KOPT-K1 (cell line): ENCODE measurements around the gene TUBA1A.
"Not testable (repeated sequence)": the region's sequence is repeated elsewhere in the genome, so short reads cannot be mapped to it uniquely, and the experiment has no call there.

Source experiments
- H3K27ac ChIP-seq: fragments of 200-600 bp; sonication (generic); 2 replicates; pipeline ENCODE4 v1.5.1; 2016; ENCODE audit warnings: antibody characterized with exemption, mild to moderate bottlenecking, low read depth, low read length; ENCODE audit not compliant: poor library complexity, severe bottlenecking
- H3K36me3 ChIP-seq: fragments of 200-600 bp; sonication (generic); 2 replicates; pipeline ENCODE4 v1.5.1; 2017; ENCODE audit warnings: antibody characterized with exemption, mild to moderate bottlenecking, low read length, moderate library complexity; ENCODE audit not compliant: insufficient read depth
- H3K9me3 ChIP-seq: fragments of 200-600 bp; sonication (generic); 2 replicates; pipeline ENCODE4 v1.5.1; 2017; ENCODE audit warnings: antibody characterized with exemption, low read length, mild to moderate bottlenecking; ENCODE audit not compliant: insufficient read depth, poor library complexity, severe bottlenecking

TUBA1A gene

DNA sequence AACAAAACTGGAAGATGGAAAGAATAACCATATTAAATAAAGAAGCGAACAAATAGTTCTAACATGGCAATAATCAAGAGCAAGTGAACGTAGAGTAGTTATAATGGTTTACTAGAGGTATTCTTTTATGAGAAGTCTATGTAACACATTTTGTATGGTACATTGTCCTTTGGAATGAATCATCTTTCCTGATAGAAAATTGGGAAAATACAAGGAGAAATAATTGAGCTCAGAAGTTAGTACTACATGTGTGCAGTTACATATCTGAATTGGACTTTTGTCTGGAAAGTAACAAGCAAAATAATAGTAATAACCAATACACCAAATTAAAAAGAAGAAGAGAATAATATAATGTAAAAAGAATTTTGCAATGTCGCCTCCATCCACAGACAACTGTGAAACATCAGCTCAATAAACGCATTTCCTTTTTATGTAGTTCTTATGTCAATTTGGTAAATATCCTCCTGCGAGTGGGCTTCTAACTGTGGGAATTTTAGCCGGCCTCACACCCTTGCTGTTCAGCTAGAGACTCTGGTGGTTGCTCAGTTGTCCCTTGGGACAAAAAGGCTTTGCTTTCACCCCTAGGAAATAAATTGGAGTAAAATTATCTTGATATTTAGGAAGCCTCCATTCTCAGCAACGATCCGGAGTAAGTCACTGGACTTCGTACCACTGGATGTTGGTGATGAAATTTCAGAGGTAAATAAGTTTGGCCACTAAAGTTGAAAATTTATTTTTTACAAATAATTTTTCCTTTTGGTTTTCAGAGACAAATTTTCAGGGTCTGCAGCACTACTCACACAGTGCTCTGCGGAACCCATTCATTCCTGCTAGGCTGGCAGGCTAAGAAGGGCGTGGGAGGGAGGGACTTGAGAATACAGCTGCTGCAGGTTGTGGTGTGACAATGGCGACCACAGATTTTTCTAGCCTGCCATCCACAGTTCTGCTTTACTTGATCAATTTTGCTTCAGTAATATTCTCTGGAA, 1.1 kb upstream of the TUBA1A start:
- Histone ChIP-seq H3K27ac (peak overlapping the region; percentile 79), H3K36me3 (peaks cover 20% of the 10 kb centered on the region), H3K9me3 (no peaks in the 10 kb centered on the region)

GRCh38 chr12:49188201-49188915, 522 bp downstream of the TUBA1A start:
- Histone ChIP-seq H3K9me3 (no peaks in the 10 kb centered on the region), H3K36me3 (peaks cover 36% of the 10 kb centered on the region), H3K27ac (peak overlapping the region; percentile 79)

DNA sequence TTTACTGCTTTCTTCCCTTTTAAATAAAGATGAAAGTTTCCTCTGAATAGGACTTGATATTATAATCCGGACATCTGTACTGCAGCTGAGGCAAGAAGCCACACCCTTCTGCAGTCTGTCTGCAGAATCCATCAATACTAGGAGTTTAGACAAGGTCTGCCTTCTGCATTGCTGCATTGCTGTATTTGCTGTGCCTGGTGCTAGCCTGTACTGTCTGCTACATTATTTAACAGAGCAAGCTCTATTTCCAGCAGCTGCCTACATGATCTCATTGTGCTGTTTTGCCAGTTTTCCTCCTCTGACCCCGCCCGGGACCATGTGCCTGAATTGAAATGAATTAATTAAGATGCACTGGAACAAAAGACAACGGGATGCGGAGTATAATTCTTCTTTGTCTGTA, 1.7 kb downstream of the TUBA1A start:
- no peak overlapping the region for H3K27ac ChIP-seq
- no peaks in the 10 kb centered on the region for H3K9me3 ChIP-seq
- H3K36me3 ChIP-seq = peaks cover 36% of the 10 kb centered on the region

DNA sequence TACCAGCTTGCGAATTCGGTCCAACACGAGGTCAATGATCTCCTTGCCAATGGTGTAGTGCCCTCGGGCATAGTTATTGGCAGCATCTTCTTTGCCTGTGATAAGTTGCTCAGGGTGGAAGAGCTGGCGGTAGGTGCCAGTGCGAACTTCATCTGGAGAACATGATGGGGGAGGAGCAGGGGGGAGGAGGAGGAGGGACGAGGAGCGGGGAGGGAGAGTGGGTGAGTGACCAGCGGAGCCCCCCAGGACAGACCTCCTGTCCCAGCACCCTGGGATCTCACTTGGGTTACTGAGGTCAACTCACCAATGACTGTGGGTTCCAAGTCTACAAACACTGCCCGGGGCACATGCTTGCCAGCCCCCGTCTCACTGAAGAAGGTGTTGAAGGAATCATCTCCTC, 2.6 kb downstream of the TUBA1A start:
- not testable (repeated sequence) for H3K9me3 ChIP-seq, H3K27ac ChIP-seq
- peaks cover 36% of the 10 kb centered on the region for H3K36me3 ChIP-seq

- not testable (repeated sequence) for H3K9me3 ChIP-seq, H3K27ac ChIP-seq
- peaks cover 36% of the 10 kb centered on the region for H3K36me3 ChIP-seq
Measured at GRCh38 chr12:49184697-49185096, 4.2 kb downstream of the TUBA1A start.

DNA sequence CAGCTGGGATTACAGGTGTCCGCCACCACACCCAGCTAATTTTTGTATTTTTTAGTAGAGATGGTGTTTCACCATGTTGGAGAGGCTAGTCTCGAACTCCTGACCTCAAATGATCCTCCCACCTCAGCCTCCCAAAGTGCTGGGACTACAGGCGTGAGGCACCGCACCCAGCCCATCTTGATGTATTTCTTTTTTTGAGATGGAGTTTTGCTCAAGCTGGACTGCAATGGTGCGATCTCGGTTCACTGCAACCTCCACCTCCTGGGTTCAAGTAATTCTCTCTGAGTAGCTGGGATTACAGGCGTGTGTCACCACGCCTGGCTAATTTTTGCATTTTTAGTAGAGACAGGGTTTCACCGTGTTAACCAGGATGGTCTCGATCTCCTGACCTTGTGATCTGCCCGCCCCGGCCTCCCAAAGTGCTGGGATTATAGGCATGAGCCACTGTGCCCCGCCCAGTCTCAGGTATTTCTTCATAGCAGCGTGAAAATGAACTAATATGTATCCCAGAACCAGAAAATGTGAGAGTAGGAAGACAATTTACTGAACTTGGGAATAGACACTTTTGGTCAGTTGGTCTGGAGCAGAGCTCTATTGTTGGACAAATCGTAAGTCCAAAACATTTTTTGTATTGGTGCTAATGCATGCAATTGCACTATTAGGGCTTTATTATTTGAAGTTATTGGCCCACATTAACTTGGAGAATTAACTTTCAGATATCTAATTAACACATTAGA, 5.5 kb downstream of the TUBA1A start:
- H3K9me3 ChIP-seq, H3K27ac ChIP-seq: not testable (repeated sequence)
- peaks cover 36% of the 10 kb centered on the region for H3K36me3 ChIP-seq

GRCh38 chr12:49174218-49174617, 14.7 kb downstream of the TUBA1A start:
- Histone ChIP-seq H3K36me3 (no peaks in the 10 kb centered on the region), H3K27ac (no peak overlapping the region)

DNA sequence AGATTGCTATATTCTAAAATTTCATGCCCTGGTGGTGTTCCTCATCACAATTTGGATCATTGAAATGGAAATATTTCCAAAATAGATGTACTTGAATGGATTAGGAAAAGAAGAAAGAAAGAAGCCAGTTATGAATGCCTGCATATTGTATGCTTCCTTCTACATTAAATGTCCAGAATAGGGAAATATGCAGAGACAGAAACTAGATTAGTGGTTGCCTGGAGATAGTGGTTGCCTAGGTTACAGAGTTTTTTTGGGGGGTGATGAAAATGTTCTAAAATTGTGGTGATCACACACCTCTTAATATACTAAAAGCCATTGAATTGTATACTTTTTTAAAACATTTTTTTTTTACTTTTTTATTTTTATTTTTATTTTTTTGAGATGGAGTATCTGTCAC, 18.0 kb downstream of the TUBA1A start:
- Histone ChIP-seq H3K27ac (no peak overlapping the region), H3K36me3 (no peaks in the 10 kb centered on the region), H3K9me3 (no peaks in the 10 kb centered on the region)

More at GRCh38 chr12:49174218-49174617, 14.7 kb downstream of the TUBA1A start:
- peaks cover 16% of the 10 kb centered on the region for H3K9me3 ChIP-seq

GRCh38 chr12:49165114-49165513, 23.8 kb downstream of the TUBA1A start:
- Histone ChIP-seq H3K27ac (no peak overlapping the region), H3K36me3 (no peaks in the 10 kb centered on the region), H3K9me3 (no peaks in the 10 kb centered on the region)

DNA sequence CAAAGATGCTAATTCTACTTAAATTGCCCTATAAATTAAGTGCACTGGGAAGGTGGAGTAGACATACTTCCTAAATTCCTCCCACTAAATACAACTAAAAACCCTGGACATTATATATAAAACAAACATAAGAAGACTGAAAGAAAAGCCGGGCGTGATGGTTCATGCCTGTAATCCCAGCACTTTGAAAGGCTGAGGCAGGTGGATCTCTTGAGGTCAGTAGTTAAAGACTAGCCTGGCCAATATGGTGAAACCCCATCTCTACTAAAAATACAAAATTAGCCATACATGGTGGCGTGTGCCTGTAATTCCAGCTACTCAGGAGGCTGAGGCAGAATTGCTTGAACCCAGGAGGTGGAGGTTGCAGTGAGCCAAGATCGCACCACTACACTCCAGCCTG, 27.0 kb downstream of the TUBA1A start:
- not testable (repeated sequence) for H3K27ac ChIP-seq, H3K36me3 ChIP-seq, H3K9me3 ChIP-seq

DNA sequence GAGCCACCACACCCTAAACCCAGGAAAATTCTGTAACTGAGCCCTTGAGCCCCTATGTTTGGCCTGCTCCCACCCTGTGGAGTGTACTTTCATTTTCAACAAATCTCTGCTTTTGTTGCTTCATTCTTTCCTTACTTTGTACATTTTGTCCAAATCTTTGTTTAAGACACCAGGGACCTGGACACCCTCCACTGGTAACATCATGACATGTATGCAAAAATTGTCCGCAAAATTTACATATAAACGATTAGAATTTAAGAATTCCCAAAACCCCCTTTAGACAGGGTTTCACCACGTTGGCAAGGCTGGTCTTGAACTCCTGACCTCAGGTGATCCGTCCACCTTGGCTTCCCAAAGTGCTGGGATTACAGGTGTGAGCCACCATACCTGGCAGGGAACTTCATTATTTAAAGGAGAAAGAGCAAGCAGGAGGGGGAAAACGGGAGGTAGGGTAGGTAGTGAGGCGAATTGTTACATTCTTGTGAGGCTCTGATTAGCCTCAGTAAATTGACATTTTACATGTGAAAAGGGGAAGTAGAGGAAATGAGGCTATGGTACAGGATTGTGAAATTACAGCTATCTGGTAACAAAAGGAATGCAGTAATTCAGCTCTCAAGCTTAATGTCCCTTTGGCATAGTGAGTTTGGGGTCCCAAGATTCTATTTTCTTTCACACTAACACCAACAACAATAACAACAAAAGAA, 27.6 kb downstream of the TUBA1A start:
- Histone ChIP-seq H3K9me3 (no peaks in the 10 kb centered on the region), H3K36me3 (no peaks in the 10 kb centered on the region), H3K27ac (no peak overlapping the region)

GRCh38 chr12:49160399-49160798, 28.5 kb downstream of the TUBA1A start:
- Histone ChIP-seq H3K36me3 (no peaks in the 10 kb centered on the region), H3K27ac (no peak overlapping the region), H3K9me3 (no peaks in the 10 kb centered on the region)

GRCh38 chr12:49154221-49154620, 34.7 kb downstream of the TUBA1A start:
- Histone ChIP-seq H3K27ac (no peak overlapping the region), H3K36me3 (no peaks in the 10 kb centered on the region), H3K9me3 (no peaks in the 10 kb centered on the region)

- Histone ChIP-seq H3K36me3 (no peaks in the 10 kb centered on the region), H3K27ac (no peak overlapping the region), H3K9me3 (no peaks in the 10 kb centered on the region)
Measured at GRCh38 chr12:49147384-49147783, 41.5 kb downstream of the TUBA1A start.
